Loucy (cell line): ENCODE measurements around the gene RASSF7.

Experiments
- H2AFZ ChIP-seq: fragments of 200-600 bp; sonication (generic); 2 replicates; pipeline ENCODE4 v1.6.0; 2016; ENCODE audit warnings: antibody characterized with exemption, mild to moderate bottlenecking, low read length, moderate library complexity
- H3F3A ChIP-seq: fragments of 200-600 bp; 2 replicates; pipeline ENCODE4 v1.6.0; 2016; ENCODE audit warnings: antibody characterized with exemption, low read depth, mild to moderate bottlenecking
- H3K27me3 ChIP-seq: fragments of 200-600 bp; sonication (generic); 2 replicates; pipeline ENCODE4 v1.6.1; 2014; ENCODE audit warnings: low read length, mild to moderate bottlenecking; ENCODE audit not compliant: insufficient read depth, poor library complexity, severe bottlenecking
- H3K36me3 ChIP-seq: fragments of 200-600 bp; sonication (generic); 2 replicates; pipeline ENCODE4 v1.6.1; 2016; ENCODE audit warnings: low read length; ENCODE audit not compliant: insufficient read depth
- H3K4me1 ChIP-seq: fragments of 200-600 bp; sonication (generic); 2 replicates; pipeline ENCODE4 v1.5.1; 2014; ENCODE audit warnings: low read length, mild to moderate bottlenecking; ENCODE audit not compliant: insufficient read depth, poor library complexity, severe bottlenecking
- H3K4me2 ChIP-seq: fragments of 200-600 bp; sonication (generic); 2 replicates; pipeline ENCODE4 v1.6.0; 2014; ENCODE audit warnings: antibody characterized with exemption, low read length, low read depth, mild to moderate bottlenecking; ENCODE audit not compliant: poor library complexity, severe bottlenecking
- H3K4me3 ChIP-seq: fragments of 200-600 bp; sonication (generic); 2 replicates; pipeline ENCODE4 v1.5.1; 2014; ENCODE audit warnings: low read length, mild to moderate bottlenecking, mixed read lengths; ENCODE audit not compliant: poor library complexity, severe bottlenecking
- H3K79me2 ChIP-seq: fragments of 200-600 bp; sonication (generic); 2 replicates; pipeline ENCODE4 v1.6.1; 2014; ENCODE audit warnings: low read length; ENCODE audit not compliant: insufficient read depth
- H3K9ac ChIP-seq: fragments of 200-600 bp; sonication (generic); 2 replicates; pipeline ENCODE4 v1.6.0; 2014; ENCODE audit warnings: mild to moderate bottlenecking, low read depth, low read length, moderate library complexity; ENCODE audit not compliant: poor library complexity, severe bottlenecking
- H3K9me2 ChIP-seq: fragments of 200-600 bp; sonication (generic); replicated peaks from 2 replicates; pipeline ENCODE4 v1.6.1; 2016; ENCODE audit warnings: low read depth, low read length, mixed read lengths
- H3K9me3 ChIP-seq: fragments of 200-600 bp; sonication (generic); 2 replicates; pipeline ENCODE4 v1.6.1; 2014; ENCODE audit warnings: mild to moderate bottlenecking, antibody characterized with exemption, low read length, low read depth; ENCODE audit not compliant: insufficient read depth
- H4K20me1 ChIP-seq: fragments of 200-600 bp; sonication (generic); 2 replicates; pipeline ENCODE4 v1.6.0; 2014; ENCODE audit warnings: antibody characterized with exemption, low read length, mild to moderate bottlenecking; ENCODE audit not compliant: insufficient read depth, poor library complexity, severe bottlenecking
- CTCF ChIP-seq: fragments of 200-600 bp; sonication (generic); conservative IDR thresholded peaks from 2 replicates; pipeline ENCODE4 v1.5.1; 2014; ENCODE audit warnings: mild to moderate bottlenecking, antibody characterized with exemption, low read length
- EZH2phosphoT487 ChIP-seq: fragments of 200-600 bp; IDR thresholded peaks from 2 replicates; pipeline ENCODE4 v1.6.1; 2018; ENCODE audit warnings: antibody characterized with exemption, mild to moderate bottlenecking, moderate library complexity, borderline replicate concordance

Gene RASSF7

DNA sequence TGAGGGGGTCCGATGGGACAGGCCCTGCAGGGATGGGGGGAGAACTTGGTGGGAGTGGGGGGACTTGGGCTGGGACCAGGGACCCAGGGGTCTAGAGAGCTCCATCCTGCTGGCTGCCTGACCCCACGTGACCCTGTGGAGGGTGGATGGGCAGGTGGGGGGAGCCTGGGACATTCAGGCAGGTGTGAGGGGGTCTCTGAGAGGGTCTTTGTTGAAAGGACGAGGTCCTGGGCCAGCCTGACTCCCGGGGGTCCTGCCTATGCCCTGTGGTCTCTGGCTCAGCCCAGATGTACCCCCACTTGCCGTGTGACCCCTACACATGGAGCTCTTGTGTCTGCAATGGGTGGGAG, 16.0 kb upstream of the RASSF7 start:
- no peak overlapping the region for H3K9ac ChIP-seq
- H3K4me1 ChIP-seq = no peaks in the 10 kb centered on the region
- H2AFZ ChIP-seq = no peak overlapping the region
- H4K20me1 ChIP-seq = no peaks in the 10 kb centered on the region
- no peak overlapping the region for H3K4me2 ChIP-seq
- H3K9me2 ChIP-seq = no peaks in the 10 kb centered on the region
- TF ChIP-seq EZH2phosphoT487 (no peak), CTCF (no peak)
- H3F3A ChIP-seq = no peaks in the 10 kb centered on the region
- no peaks in the 10 kb centered on the region for H3K79me2 ChIP-seq
- no peaks in the 10 kb centered on the region for H3K36me3 ChIP-seq
- H3K4me3 ChIP-seq = no peak overlapping the region
- no peaks in the 10 kb centered on the region for H3K9me3 ChIP-seq
- no peaks in the 10 kb centered on the region for H3K27me3 ChIP-seq

DNA sequence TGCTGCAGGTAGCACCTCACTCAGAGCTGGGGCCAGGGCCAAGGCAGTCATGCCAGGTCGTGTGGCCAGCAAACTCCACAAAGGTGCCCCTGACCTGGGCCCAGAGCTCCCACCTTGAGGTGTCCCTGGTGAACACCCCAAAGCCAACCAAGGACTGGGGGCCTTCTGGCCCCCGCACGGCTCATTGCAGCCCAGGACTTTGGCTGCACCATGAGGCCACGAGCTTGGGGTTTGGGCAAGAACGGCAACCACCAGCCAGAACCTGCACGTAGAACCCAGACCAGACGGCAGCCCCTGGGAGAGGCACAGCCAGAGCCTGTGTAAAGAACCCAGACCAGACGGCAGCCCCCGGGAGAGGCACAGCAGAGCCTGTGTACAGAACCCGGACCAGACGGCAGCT, 15.6 kb upstream of the RASSF7 start:
- H3K4me3 ChIP-seq = no peak overlapping the region
- no peaks in the 10 kb centered on the region for H4K20me1 ChIP-seq
- H3K79me2 ChIP-seq = no peaks in the 10 kb centered on the region
- TF ChIP-seq EZH2phosphoT487 (no peak), CTCF (no peak)
- H3K9me2 ChIP-seq = no peaks in the 10 kb centered on the region
- H3K4me1 ChIP-seq = no peaks in the 10 kb centered on the region
- no peaks in the 10 kb centered on the region for H3F3A ChIP-seq
- H3K27me3 ChIP-seq = no peaks in the 10 kb centered on the region
- no peak overlapping the region for H3K9ac ChIP-seq
- no peaks in the 10 kb centered on the region for H3K36me3 ChIP-seq
- H3K4me2 ChIP-seq = no peak overlapping the region
- no peaks in the 10 kb centered on the region for H3K9me3 ChIP-seq
- H2AFZ ChIP-seq = no peak overlapping the region

GRCh38 chr11:548700-549603, 11.8 kb upstream of the RASSF7 start:
- H3K9me2 ChIP-seq = no peaks in the 10 kb centered on the region
- no peaks in the 10 kb centered on the region for H3K9me3 ChIP-seq
- TF ChIP-seq CTCF = no peak
- TF ChIP-seq EZH2phosphoT487 = no peak
- H3K27me3 ChIP-seq = no peaks in the 10 kb centered on the region
- H4K20me1 ChIP-seq = no peaks in the 10 kb centered on the region
- H3K36me3 ChIP-seq = no peaks in the 10 kb centered on the region
- no peaks in the 10 kb centered on the region for H3K4me1 ChIP-seq
- H3K4me3 ChIP-seq = no peak overlapping the region
- H3K79me2 ChIP-seq = no peaks in the 10 kb centered on the region
- no peak overlapping the region for H3K4me2 ChIP-seq
- H3K9ac ChIP-seq = no peak overlapping the region
- no peak overlapping the region for H2AFZ ChIP-seq
- no peaks in the 10 kb centered on the region for H3F3A ChIP-seq
